SK-N-SH treated with all-trans-retinoic acid at 6 μM for 48 hours (cell line): ENCODE results near the gene DRG2.

Experiments used
- ATAC-seq: fragments of 200-7000 bp; cut with Tn5 transposase; 3 replicates; pipeline ENCODE4 v1.9.1; 2020; ENCODE audit warnings: mild to moderate bottlenecking, moderate library complexity
- ARNTL ChIP-seq: fragments of 450-650 bp; formaldehyde crosslinking; IDR thresholded peaks from 2 replicates; pipeline ENCODE4 v1.5.0; 2020; ENCODE audit warnings: low read depth, mild to moderate bottlenecking, moderate library complexity, borderline replicate concordance
- BACH2 ChIP-seq: fragments of 250-450 bp; sonication (Bioruptor Pico); IDR thresholded peaks from 2 replicates; pipeline ENCODE4 v1.9.0; 2021; ENCODE audit warnings: mild to moderate bottlenecking, borderline replicate concordance
- CSDC2 ChIP-seq: fragments of 250-450 bp; sonication (Bioruptor Pico); IDR thresholded peaks from 2 replicates; pipeline ENCODE4 v1.5.0; 2020; ENCODE audit warnings: mild to moderate bottlenecking, moderate library complexity
- CSRNP3 ChIP-seq: fragments of 250-450 bp; sonication (Bioruptor Pico); IDR thresholded peaks from 2 replicates; pipeline ENCODE4 v1.5.1; 2021; ENCODE audit warnings: mild to moderate bottlenecking, moderate library complexity
- ESRRG ChIP-seq: fragments of 250-450 bp; sonication (Bioruptor Pico); IDR thresholded peaks from 2 replicates; pipeline ENCODE4 v1.6.1; 2021; ENCODE audit warnings: mild to moderate bottlenecking
- OSR1 ChIP-seq: fragments of 250-450 bp; sonication (Bioruptor Pico); IDR thresholded peaks from 2 replicates; pipeline ENCODE4 v1.8.0; 2022; ENCODE audit warnings: moderate library complexity, mild to moderate bottlenecking, inconsistent platforms
- PATZ1 ChIP-seq: fragments of 250-450 bp; sonication (Bioruptor Pico); IDR thresholded peaks from 2 replicates; pipeline ENCODE4 v1.8.0; 2020; ENCODE audit warnings: mild to moderate bottlenecking, moderate library complexity, borderline replicate concordance
- POU6F1 ChIP-seq: fragments of 250-450 bp; sonication (Bioruptor Pico); IDR thresholded peaks from 2 replicates; pipeline ENCODE4 v1.8.0; 2021; ENCODE audit warnings: low read depth, mild to moderate bottlenecking, moderate library complexity, borderline replicate concordance
- RARB ChIP-seq: fragments of 250-450 bp; sonication (Bioruptor Pico); IDR thresholded peaks from 2 replicates; pipeline ENCODE4 v1.8.0; 2021; ENCODE audit warnings: mild to moderate bottlenecking, moderate library complexity
- SNAI2 ChIP-seq: fragments of 250-450 bp; sonication (Bioruptor Pico); IDR thresholded peaks from 2 replicates; pipeline ENCODE4 v1.5.0; 2020; ENCODE audit warnings: mild to moderate bottlenecking, moderate library complexity
- TOX ChIP-seq: fragments of 250-450 bp; sonication (Bioruptor Pico); IDR thresholded peaks from 2 replicates; pipeline ENCODE4 v1.8.0; 2021; ENCODE audit warnings: mild to moderate bottlenecking, moderate library complexity, borderline replicate concordance
- TSHZ2 ChIP-seq: fragments of 250-450 bp; sonication (Bioruptor Pico); IDR thresholded peaks from 2 replicates; pipeline ENCODE4 v1.5.0; 2020; ENCODE audit warnings: mild to moderate bottlenecking, moderate library complexity
- ZC3H10 ChIP-seq: fragments of 250-450 bp; sonication (Bioruptor Pico); IDR thresholded peaks from 2 replicates; pipeline ENCODE4 v1.5.1; 2021; ENCODE audit warnings: mild to moderate bottlenecking, moderate library complexity
- ZFP30 ChIP-seq: fragments of 450-650 bp; formaldehyde crosslinking; IDR thresholded peaks from 2 replicates; pipeline ENCODE4 v1.5.0; 2022; ENCODE audit warnings: mild to moderate bottlenecking, moderate library complexity
- ZNF70 ChIP-seq: fragments of 450-650 bp; formaldehyde crosslinking; IDR thresholded peaks from 2 replicates; pipeline ENCODE4 v1.5.0; 2020; ENCODE audit warnings: mild to moderate bottlenecking, moderate library complexity
- ZNF8 ChIP-seq: fragments of 450-650 bp; formaldehyde crosslinking; IDR thresholded peaks from 2 replicates; pipeline ENCODE4 v1.5.0; 2020; ENCODE audit warnings: mild to moderate bottlenecking, moderate library complexity

Gene DRG2

GRCh38 chr17:18144855-18145254 lies 57.1 kb downstream of the DRG2 start:
- TF ChIP-seq ESRRG (no peak), ZNF8 (CRISPR knock-in tag) (no peak), CSRNP3 (CRISPR knock-in tag) (no peak), POU6F1 (no peak)
- no peak for ATAC-seq

GRCh38 chr17:18145811-18146210 lies 58.1 kb downstream of the DRG2 start:
- no peak for ATAC-seq
- no peak for TF ChIP-seq ARNTL (CRISPR knock-in tag)
- no peak for TF ChIP-seq PATZ1 (CRISPR knock-in tag)
- TF ChIP-seq RARB, result no peak
- TF ChIP-seq POU6F1, result no peak
- TF ChIP-seq SNAI2 (CRISPR knock-in tag), result no peak
- no peak for TF ChIP-seq ZC3H10
- no peak for TF ChIP-seq OSR1
- TF ChIP-seq TSHZ2 (CRISPR knock-in tag), result no peak
- TF ChIP-seq ZFP30, result no peak
- no peak for TF ChIP-seq TOX (CRISPR knock-in tag)
- no peak for TF ChIP-seq ZNF8 (CRISPR knock-in tag)
- no peak for TF ChIP-seq CSRNP3 (CRISPR knock-in tag)
- TF ChIP-seq CSDC2, result no peak
- no peak for TF ChIP-seq ZNF70 (CRISPR knock-in tag)

GRCh38 chr17:18146259-18146658 lies 58.5 kb downstream of the DRG2 start:
- TF ChIP-seq BACH2 (CRISPR knock-in tag) (no peak), TSHZ2 (CRISPR knock-in tag) (no peak), ZC3H10 (no peak), ESRRG (no peak), RARB (no peak), ZNF8 (CRISPR knock-in tag) (no peak), ZFP30 (no peak)
- TF ChIP-seq, all 23 proteins: peak for 0
- no peak for ATAC-seq
